AG04450 (cell line): ENCODE measurements around the gene CCDC71. TPM values are rescaled to one million over a fixed set of nuclear protein-coding genes. Genes with fewer than 3 reads are reported as not detected.

Source experiments
- CTCF ChIA-PET: fragments of 300-600, 350-600 bp; formaldehyde crosslinking; extraction: SDS; loops from one replicate; lab custom pipeline; 2022; ENCODE audit warnings: antibody characterized with exemption, inconsistent platforms; lab: Charles Lee
- POLR2A ChIA-PET: fragments of 350-600 bp; formaldehyde crosslinking; extraction: SDS; loops from one replicate; lab custom pipeline; 2021; ENCODE audit warnings: antibody characterized with exemption, inconsistent platforms; lab: Yijun Ruan, JAX
- DNase-seq: peaks from one replicate; pipeline ENCODE4 v3.0.0-alpha.2; 2011; ENCODE audit warnings: low read depth, low spot score
- H3K27ac ChIP-seq: one replicate; pipeline ENCODE4 v1.5.1; 2012; ENCODE audit warnings: low read depth, low read length, control low read depth
- H3K27me3 ChIP-seq: one replicate; pipeline ENCODE4 v1.6.0; 2012; ENCODE audit warnings: low read length; ENCODE audit not compliant: control insufficient read depth, insufficient read depth
- H3K4me3 ChIP-seq: 2 replicates; pipeline ENCODE4 v1.5.1; 2011; ENCODE audit warnings: mild to moderate bottlenecking, low read depth, low read length, control low read depth
- H3K9me3 ChIP-seq: 2 replicates; pipeline ENCODE4 v1.5.1; 2012; ENCODE audit warnings: low read length; ENCODE audit not compliant: control insufficient read depth, insufficient read depth
- polyA minus RNA-seq: library from RNA; depleted of rRNA, polyadenylated mRNA; stranded (reverse); fragments of >200 nt; gene quantifications from 2 replicates; pipeline ENCODE4 v1.2.3, GENCODE V29; 2011; rRNA and poly(A)+ RNA removed
- polyA plus RNA-seq: library from polyadenylated mRNA; depleted of rRNA; stranded (reverse); fragments of >200 nt; gene quantifications from 2 replicates; pipeline ENCODE4 v1.2.3, GENCODE V29; 2011; rRNA removed
- TF ChIP-seq, protein P1 (sequence below): IDR thresholded peaks from 2 replicates; pipeline ENCODE4 v1.5.1; 2011; ENCODE audit warnings: low read depth, low read length, control low read depth, inconsistent platforms

The CCDC71 gene
- polyA plus RNA-seq (19.6 and 27.7 TPM in 2 replicates), polyA minus RNA-seq (34.9 and 53.3 TPM in 2 replicates)

DNA sequence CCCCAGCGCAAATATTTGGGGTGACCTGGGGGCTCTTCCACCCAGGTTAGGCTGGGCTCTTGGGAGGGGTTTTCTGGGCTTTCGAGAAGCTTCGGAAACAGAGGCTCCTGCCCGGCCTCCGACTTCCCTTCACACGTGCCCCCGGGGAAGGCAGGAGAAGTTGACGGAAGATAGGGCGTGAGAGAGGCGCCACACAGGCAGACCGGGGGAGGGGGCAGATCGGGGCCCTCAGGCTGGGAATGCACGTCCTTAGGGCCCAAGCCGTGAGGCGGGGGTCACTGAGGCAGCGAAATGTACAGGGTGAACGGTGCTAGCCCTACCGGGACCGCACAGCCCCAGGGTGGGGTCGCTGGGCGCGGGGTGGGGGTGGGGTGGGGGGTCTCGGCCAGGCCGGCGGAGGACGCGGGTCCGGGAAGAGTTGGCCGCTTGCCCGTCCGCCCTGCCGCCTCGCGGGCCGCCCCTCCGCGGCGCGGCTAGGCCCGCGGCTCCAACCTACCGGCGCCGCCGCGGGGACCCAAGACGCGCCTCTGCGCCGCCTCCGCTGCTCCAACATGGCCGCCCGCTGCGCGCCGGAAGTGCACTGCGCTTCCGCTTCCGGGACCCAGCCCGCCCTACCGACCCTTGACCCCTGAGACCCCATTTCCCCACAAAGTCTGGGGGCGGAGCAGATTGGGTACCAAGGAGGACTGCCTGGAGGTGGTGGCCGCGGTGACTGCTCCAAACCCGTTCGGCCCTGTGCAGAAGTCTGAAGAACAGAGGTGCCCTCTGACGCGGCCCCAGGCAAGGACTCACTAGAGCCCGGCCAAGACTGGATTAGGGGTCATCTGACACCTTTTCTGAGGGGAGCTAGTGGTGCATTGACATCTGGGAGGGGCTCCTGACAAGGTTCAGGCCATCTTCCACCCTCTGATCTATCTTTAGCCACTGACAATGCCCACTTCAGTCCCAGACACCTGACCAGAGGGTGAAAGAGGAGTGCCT, at the start of gene CCDC71:
Gene CCDC71 (minus strand): TSS at position 561 of the 981 bp plus-strand sequence. CDS start 2,123 bp downstream, outside the sequence.
- TF ChIP-seq, protein P1, sequence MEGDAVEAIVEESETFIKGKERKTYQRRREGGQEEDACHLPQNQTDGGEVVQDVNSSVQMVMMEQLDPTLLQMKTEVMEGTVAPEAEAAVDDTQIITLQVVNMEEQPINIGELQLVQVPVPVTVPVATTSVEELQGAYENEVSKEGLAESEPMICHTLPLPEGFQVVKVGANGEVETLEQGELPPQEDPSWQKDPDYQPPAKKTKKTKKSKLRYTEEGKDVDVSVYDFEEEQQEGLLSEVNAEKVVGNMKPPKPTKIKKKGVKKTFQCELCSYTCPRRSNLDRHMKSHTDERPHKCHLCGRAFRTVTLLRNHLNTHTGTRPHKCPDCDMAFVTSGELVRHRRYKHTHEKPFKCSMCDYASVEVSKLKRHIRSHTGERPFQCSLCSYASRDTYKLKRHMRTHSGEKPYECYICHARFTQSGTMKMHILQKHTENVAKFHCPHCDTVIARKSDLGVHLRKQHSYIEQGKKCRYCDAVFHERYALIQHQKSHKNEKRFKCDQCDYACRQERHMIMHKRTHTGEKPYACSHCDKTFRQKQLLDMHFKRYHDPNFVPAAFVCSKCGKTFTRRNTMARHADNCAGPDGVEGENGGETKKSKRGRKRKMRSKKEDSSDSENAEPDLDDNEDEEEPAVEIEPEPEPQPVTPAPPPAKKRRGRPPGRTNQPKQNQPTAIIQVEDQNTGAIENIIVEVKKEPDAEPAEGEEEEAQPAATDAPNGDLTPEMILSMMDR: no peak

DNA sequence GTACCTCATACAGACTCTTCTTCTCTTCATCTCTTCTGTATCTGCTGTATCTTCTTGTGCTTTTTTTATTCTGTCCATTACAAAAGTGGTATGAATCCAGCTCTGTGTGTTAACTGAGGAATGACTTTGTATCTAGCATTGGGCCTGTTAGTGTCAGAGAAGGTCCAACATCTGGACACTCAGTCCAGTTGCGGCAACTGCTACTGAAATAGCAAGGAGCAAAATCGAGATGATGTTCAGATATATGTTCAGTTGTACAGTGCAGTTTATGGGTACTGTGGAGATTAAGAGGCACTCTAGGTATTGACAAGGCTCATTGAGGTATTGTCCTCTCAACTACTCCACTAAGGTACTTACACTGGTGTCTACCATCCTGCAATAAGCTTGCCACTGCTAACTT, 47.9 kb upstream of the CCDC71 start:
- Histone ChIP-seq H3K27ac (no peak overlapping the region), H3K9me3 (peaks cover 13% of the 10 kb centered on the region), H3K27me3 (no peaks in the 10 kb centered on the region), H3K4me3 (no peak overlapping the region)
- TF ChIP-seq, protein P1: no peak
- ChIA-PET CTCF (interaction anchor here (1.4 kb wide), 1 partner anchor 43 kb away, joined by 5 read pairs; the partner anchor contains the start of gene KLHDC8B), POLR2A (no interaction called here)
- no peak for DNase-seq

More for the DNA sequence above, at the start of gene CCDC71:
- CTCF ChIA-PET: interaction anchor here (1.2 kb wide), 1 partner anchor 284 kb away, joined by 4 read pairs; no protein-coding TSS in a partner anchor
- Histone ChIP-seq H3K4me3 (peak within 1 kb of the TSS; percentile 94), H3K9me3 (no peaks in the 10 kb centered on the region; the same call in 1 of the 2 replicates), H3K27me3 (no peaks in the 10 kb centered on the region), H3K27ac (peak within 1 kb of the TSS; percentile 39)
- POLR2A ChIA-PET: interaction anchor here (0.6 to 0.7 kb wide), 2 partner anchors 12 to 309 kb away, joined by 3 to 4 read pairs; no protein-coding TSS in a partner anchor
- DNase-seq: peak; percentile 7

DNA sequence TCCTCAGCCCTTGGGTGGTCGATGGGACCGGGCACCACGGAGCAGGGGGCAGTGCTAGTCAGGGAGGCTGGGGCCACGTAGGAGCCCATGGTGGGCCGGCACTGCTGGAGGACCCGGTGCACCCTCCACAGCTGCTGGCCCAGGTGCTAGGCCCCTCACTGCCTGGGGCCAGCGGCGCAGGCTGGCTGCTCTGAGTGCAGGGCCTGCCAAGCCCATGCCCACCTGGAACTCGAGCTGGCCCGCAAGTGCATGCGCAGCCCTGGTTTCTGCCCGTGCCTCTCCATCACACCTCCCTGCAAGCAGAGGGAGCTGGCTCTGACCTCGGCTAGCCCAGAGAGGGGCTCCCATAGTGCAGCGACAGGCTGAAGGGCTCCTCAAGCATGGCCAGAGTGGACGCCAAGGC, 47.4 kb upstream of the CCDC71 start:
- Histone ChIP-seq H3K27ac (no peak overlapping the region), H3K9me3 (peaks cover 13% of the 10 kb centered on the region), H3K27me3 (no peaks in the 10 kb centered on the region), H3K4me3 (no peak overlapping the region)
- CTCF ChIA-PET: no interaction called here
- no peak for DNase-seq
- POLR2A ChIA-PET: no interaction called here
- TF ChIP-seq, protein P1: no peak

DNA sequence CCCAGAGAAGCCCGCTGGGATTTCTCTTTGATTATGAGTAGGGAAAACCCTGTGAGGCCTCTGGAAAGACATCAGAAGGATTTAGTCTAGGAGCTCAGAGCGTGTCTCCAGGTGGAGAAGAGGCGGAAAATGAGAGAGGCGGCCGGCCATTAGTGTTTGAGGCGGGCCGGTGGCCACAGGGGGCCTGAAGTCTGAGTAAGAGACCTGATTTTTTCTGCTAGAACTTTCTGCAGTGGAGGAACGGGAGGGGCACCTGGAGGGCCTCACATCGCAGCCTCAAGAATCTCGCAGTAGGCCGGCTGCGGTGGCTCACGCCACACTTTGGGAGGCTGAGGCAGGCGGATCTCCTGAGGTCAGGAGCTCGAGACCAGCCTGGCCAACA, 33.8 kb upstream of the CCDC71 start:
- DNase-seq: no peak
- peak overlapping the region; percentile 70 for H3K27ac ChIP-seq
- peaks cover 17% of the 10 kb centered on the region; the same call in 1 of the 2 replicates for H3K9me3 ChIP-seq
- CTCF ChIA-PET: no interaction called here
- no peaks in the 10 kb centered on the region for H3K27me3 ChIP-seq
- POLR2A ChIA-PET: no interaction called here
- TF ChIP-seq, protein P1: no peak
- H3K4me3 ChIP-seq: peak overlapping the region; percentile 56
